HG03571 (cell line): Measurements from ENCODE around the gene TRPC4.

Source experiments
- ATAC-seq: cut with Tn5 transposase; IDR thresholded peaks from one replicate; pipeline ENCODE4 v1.9.1; 2021; ENCODE audit not compliant: unreplicated experiment

TRPC4 gene

DNA sequence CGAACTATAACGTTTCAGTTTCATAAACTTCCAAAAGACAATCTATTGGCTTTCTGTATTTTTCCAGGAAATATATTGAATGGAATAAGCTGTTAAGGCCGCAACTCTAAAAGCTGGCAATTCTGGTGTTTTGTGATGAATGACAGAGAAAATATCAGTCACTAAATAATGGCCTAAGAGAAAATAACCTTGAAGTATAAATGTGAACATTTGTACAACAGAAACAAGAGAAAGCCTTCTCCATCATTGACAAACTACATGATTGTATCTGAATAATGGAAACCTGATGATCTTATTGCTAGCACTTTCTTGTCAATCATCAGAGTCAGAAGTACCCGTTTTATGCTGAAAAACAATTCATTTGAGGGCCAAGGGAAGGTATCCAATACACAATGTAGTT is 134.3 kb downstream of the TRPC4 start:
- no peak for ATAC-seq

DNA sequence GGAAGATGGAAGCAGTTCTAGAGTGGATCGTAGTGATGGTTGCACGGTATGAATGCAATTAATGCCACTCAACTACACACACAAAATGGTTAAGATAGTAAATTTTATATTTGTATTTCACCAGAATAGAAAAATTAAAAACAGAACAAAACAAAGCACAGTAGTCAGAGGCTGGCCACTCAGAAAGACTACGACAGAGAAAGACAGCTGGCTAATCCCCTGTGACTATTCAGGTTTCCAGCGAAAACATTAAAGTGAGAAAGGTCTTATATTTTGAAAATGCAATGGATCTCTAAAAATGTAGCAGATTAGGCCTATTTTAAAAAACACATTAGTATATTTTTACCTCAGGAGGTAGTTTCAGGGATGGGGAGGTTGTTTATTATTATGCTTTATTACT is 139.7 kb downstream of the TRPC4 start:
- ATAC-seq, result no peak

DNA sequence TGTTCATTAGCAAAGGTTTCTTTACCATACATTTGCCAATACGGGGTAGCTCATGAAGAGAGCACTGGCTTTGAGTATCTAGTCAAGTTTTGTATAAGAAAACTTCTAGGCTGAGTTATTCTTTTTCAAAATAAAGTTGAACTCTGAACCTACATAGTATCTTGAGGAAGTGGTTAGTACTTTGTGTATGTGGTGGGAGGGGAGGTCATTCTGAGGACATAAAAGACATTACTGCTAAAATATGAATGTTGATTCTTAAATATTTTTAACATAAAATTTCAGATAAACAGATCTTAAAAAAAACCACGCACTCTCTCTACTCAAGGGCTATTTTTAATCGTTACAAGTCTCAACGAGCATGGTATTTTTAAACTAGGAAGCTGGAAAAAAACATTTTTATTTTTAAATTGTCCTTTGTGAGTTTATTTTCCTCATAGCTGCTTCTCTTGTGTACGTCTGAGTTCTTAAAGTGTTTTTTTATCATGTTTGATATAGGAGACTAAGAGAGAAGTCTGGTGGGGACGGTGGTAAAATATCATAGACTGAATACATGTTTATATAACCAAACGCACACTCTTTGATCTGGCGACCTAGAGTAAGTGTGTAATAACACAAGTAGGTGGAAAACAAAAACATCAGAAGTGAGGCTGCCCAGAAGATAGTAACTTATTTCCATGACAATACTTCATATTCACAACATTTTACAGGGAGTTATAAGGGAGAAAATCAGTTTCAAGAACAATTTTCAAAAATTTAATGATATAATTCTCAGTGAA is 153.0 kb downstream of the TRPC4 start:
- no peak for ATAC-seq

DNA sequence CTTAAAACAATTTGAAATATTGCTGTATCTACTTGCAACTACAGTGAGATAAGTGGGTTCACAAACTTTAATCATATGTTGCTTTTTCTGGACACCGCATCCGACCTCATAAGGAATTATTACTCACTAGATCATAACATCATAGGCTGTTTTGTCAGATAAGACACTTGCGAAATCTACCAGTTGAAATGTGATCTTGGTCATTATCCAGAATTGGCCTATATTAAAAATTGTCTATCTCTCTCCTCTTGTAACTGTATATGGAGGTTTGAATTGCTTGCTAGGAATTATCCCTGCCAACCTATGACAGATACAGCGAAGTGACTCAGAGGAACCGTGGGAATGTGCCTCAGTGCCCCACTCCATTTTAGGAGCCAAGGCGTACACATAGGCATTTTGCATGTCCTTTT is 154.0 kb downstream of the TRPC4 start:
- ATAC-seq, result no peak

DNA sequence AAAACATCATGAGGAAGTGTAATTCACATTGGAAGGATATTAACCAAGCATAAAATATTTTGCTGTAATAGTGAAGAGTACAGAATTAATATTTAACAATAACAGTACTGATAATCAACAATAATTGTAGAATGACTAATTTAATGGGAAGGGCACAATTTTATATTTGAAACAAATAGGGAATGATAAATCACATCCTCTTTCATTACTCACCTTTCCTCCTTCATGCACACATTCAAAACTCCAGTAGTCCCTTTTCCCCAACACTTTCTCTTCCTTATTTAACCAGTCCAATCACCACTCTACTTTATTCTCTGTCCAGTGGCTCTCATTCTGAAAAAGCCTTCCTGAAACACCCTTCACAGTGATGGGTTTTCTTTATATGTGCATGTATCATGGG is 160.3 kb downstream of the TRPC4 start:
- ATAC-seq, result no peak

DNA sequence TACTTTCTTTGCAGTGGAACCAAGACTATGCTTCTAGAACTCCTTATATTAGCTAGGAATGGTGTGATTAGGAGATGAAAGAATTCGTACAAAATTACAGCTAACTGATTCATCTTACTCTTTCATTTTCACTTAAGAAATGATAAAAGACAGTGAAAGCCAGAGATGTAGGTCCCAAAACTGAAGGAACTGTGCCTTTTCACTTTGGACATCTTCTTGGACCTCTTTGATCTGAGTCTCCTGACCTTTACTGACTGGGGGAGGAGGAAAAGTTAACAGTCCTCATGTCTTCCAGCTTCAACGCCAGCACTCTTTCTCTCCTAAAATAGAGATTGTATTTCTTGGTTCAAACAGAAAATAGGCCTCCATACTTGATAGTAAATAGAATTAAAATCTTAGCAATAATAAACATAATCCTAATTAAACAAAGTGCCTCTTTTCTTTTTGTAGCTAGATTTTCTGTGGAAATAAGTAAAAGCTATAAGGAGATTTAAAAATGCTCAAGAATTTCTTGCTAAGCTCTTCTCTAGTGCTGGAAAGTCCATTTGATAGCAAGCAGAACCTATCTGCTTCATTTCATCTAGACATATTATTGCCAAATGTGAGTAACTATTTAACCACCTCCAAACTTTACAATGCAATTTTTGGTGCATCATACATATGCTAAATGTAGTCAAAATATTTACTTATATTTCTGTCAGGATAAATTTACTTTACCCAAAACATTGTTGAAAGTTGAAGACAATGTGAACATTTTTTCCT is 161.7 kb downstream of the TRPC4 start:
- no peak for ATAC-seq

DNA sequence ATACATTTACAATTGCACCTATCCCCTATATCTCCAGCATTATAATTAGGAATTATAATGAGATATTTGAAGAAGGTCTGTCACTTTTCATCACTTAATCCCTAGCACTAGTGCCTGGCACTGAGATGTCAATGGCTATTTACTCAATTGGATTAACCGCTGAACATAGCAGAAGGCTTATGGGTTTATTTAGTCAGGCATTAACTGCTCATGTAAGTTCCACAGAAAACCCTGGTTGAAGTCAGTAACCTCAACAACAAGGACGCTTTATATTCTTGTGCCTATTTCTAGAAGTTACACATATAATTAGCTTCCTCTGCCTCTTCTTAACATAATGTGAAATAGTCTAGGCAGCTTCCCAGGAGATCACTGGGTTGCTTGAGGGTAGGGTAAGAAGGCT is 163.5 kb downstream of the TRPC4 start:
- no peak for ATAC-seq

DNA sequence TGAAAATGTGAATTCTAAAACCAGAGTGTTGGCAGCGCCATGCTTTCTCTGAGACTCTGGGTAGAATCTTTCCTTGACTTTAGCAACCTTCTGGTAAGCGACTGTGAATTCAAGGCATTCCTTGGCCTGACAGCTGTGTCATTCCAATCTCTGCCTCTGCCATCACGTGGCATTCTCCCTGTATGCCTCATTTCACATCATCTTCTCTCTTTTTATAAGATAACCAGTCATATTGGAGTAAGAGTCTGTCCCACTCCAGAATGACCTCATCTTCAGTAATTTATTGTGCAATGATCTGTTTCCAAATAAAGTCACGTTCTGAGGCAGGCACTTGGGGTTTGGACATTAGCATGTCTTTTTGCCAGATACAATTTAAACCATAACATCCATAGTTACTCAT is 167.6 kb downstream of the TRPC4 start:
- no peak for ATAC-seq

DNA sequence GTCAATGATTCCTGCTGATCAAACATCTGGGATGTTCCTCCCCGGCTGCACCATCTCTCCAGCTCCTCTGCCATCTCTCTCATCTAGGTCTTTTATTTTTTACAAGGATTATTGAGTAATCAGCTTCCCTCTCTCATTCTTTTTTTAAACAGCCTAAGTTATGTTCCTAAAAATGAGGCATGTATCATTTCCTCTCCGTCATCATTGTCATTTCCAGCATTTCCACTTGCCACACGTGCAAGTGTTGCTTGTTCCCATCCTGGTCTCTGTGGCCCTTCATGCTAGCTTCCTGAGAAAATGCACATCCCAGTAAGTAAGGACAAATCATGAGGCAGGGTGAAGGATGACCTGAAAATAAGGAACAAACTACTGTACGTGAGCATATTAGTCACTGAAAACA is 168.3 kb downstream of the TRPC4 start:
- no peak for ATAC-seq

DNA sequence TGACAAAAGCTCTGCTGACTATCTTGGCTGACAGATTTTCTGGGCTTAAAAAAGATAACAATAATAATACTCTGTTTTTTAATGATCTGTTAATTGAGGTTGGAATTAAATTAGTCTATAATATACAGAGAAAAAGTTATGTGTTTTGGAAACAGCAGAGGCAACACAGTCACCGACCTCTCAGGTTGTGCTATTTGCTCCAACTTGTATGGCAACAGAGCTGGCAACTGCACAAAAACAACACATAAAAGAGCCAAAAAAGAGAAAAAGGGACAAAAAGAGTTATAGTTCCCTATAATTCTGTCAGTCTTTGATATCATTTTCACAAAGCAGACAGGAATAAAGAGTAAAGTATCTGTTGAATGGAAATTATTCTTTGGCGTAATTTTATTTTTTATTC is 168.7 kb downstream of the TRPC4 start:
- no peak for ATAC-seq

DNA sequence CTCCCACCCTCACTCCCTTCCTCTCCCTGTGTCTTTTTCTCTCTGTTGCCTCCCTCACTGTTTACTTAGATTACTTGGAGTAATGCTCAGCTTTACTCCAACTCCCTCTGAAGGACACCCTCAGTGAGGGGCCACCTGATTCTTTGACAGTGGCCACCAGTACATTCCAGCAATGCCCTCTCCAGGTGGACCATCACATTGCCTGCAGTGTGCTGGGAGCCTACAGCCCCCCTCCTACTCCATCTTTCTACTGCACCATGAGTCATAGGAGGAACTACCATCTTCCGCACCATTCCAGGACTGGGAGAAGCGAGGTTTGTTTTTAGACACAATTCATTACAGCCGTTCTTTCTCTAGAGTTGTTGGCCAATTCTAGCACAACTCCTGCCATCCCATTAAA is 174.4 kb downstream of the TRPC4 start:
- ATAC-seq, result no peak

DNA sequence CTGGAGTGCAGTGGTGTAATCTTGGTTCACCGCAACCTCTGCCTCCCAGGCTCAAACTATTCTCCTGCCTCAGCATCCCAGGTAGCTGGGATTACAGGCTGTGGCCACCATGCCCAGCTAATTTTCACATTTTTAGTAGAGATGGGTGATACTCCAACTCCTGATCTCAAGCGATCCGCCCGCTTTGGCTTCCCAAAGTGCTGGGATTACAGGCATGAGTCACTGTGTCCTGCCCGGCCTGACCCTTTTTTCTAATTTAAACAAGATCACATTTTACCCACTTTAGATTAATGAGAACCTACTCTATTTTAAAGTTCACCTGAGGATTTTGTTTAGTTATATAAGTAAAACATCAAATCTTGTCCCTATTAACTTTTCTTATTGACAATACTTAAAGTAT is 179.2 kb downstream of the TRPC4 start:
- ATAC-seq, result no peak

DNA sequence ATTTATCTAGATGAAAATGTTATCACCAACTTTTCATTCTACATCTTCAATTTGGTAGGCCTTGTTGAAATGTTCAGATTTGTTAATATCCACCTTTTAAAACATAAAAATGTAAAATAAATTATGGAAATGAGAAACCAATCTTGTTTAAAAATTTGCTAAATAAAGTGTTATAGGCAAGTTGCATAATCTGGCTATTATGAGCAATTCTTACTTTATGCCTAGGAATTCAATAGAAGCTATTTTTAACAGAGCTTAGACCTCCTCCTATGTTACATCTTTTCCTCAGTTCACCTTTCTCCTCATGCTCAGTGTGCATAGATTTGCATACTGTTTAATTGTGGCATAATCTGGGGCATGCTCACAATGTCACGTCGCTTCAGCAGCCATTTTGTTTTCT is 183.1 kb downstream of the TRPC4 start:
- no peak for ATAC-seq

DNA sequence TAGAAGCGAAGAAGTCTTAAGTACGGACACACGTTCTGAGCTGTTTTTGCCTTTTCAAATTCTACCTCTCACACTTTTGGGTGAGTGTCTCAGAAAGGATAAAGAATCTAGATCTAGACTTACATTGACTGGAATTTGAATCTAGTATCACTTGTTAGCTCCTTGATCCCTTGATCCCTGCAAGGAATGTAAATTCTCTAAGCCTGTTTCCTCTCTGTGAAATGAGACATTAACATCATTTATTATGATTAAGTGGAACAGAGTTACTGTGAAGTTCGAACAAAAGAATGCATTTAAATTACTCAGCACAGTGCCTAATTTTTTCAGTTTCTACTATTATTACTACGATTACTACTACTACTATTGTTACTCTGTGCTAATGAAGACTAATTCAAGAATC is 184.4 kb downstream of the TRPC4 start:
- no peak for ATAC-seq

DNA sequence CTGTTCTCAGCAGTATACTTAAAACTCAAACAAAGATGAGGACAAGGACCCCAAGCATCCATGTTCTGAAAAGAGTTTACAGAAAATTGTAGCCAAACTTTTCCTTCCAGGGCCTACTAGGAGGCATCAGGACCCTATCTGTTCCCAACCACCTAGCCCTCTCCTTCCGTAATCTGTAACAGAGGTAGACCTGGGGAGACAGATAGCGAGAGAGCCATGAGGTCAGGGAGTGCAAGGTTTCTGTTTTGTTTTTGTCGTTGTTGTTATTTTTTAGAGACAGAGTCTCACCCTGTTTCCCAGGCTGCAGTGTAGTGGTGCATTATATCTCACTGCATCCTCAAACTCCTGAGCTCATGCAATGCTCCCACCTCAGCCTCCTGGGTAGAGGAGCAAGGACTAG is 187.1 kb downstream of the TRPC4 start:
- no peak for ATAC-seq

DNA sequence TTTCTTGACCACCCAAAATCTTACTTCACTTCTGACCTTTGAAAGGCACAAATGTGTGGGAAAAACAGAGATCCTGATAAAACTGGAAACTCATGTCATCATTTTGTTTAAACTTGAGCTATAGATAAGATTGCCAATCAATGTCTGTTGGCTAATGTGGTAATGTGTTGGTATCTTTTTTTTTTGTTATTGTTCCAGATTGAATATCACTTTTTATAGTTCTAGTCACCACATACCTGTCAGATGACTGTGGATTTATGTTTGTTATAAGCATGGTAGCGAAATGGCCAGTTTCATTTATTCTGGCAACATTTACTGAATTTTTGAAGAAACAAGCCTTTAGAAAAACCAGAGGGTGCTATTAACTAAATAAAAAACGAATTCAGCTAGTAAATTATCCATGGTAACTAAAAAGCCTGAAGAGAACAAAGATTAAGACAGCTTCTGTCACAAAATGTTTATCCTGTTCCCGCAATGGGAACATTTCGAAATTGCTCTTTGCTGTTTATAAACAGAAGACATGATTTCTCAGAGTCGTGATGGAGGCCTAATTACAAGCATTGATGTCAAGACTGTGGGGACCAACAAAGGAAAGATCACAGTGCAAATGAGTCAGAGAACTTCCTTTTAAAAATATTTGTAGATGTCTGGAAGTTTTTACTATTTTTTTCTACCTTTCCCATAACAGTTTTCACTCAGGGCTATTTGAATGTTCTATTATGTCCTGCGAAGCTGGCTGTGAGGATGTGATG is 188.1 kb downstream of the TRPC4 start:
- no peak for ATAC-seq

DNA sequence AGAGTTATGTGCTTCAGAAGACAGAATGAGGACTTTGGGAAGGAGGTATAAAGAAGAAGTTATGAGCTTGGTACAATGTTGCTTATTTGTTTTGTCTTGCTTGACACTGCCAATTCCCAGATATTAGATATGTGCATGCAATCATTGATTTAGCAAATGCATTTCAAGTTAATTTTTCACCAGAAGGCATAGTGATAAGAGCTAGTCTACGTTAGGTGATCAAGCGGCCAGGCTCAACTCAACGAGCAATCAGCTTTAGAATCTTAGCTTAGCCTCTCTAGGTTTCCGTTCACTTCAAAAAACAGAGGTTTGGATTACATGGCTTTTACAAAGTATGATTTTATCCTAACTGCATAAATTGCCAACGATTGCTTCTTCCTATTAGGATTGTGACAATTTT is 189.4 kb downstream of the TRPC4 start:
- no peak for ATAC-seq

DNA sequence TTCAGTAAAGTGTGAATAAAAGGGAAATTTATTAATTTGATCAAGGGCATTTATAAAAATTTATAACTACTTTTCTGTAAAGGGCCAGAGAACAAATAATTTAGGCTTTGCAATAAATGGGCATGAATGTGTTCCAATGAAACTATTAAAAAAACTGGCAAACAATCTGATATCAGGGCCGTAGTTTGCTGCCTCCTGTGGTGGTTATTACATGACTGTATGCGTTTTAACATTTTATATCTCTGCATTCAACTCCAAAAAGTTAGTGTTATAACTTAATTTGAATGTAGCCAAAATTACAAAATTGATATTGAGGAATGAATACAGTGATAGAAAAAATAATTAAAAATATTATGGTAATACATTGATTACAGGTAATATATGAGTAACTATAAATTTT is 190.5 kb downstream of the TRPC4 start:
- ATAC-seq, result no peak

DNA sequence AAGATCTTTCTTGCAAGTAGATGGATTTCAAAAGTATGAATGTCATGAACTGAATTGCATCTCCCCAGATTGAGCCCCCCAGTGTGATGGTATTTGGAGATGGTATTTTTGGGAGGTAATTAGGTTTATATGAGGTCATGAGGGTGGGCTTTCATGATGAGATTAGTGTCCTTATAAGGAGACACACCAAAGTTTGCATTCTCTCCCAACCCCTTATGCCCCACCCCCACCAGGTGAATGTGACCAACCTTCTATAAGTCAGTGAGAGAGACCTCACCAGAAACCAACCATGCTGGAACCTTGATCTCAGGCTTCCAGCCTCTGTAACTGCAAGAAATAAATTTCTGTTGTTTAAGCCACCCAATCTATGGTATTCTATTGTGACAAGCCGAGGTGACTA is 199.7 kb downstream of the TRPC4 start:
- ATAC-seq, result no peak

DNA sequence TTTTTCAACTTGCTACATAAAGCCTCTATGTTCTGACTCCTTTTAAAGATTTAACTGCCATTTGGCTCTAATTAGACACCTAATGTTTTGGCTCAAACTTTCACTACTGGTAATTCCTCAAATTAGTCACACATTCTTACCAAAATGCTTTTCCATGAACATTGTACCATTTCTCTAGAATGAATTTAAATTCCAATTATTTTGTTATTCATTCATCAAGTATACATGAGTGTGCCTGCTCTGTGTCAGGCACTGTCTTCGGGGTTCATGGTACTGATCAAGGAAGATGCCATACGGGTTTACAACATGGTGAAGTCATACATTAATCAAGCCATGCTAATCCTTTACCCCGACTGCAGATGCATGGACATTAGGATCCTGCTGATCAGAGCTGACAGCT is 201.9 kb downstream of the TRPC4 start:
- ATAC-seq, result no peak

DNA sequence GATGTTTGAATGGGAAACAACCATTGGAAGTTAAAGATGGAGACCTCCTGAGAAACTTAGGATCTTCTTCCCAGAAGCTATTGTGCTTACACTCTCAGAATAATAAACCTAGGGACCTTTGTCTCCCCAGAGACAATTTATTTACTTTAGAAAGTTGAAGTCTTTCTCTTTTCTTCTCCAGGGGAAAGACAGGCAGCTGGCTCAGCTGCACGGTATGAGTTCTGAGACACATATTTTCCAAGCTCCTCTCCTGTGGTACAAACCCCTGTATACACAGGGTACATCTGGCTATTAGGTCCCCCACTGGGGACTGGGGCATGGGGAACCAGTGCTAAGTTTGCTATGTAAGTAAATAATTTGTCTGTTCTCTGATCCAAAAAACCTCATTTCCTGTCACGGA is 203.5 kb downstream of the TRPC4 start:
- no peak for ATAC-seq

DNA sequence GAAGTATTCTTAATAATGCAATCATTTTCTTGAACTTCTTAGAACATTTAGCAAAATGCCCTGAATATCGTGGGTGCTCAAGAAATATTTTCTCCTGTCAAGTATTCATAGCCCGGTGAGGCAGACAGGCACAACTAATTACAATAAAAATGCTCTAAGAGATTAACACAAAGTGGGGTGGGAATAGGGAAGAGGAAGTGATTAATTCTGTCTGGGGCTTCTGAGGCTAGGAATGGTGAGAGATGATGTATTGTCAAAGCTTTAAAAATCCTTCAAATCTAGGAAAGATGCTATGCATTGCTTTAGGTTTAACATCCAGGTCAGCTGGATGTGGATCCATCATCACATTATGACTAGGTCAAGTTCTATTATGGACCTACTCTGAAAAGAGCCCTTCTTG is 204.2 kb downstream of the TRPC4 start:
- no peak for ATAC-seq
